Measurements from ENCODE around the gene MXRA7.
"Not testable (repeated sequence)": the region's sequence is repeated elsewhere in the genome, so short reads cannot be mapped to it uniquely, and the experiment has no call there.

MXRA7 gene

GRCh38 chr17:76654408-76654807, 56.4 kb downstream of the MXRA7 start:
- no peak for DNase-seq

- DNase-seq: no peak
Observed at GRCh38 chr17:76650504-76650903, 60.3 kb downstream of the MXRA7 start.

- no peak for DNase-seq
Observed at GRCh38 chr17:76646712-76647111, 64.1 kb downstream of the MXRA7 start.

GRCh38 chr17:76645481-76645880, 65.3 kb downstream of the MXRA7 start:
- DNase-seq: no peak

- DNase-seq: no peak
Observed at GRCh38 chr17:76644995-76645394, 65.8 kb downstream of the MXRA7 start.

GRCh38 chr17:76643553-76644148, 67.1 kb downstream of the MXRA7 start, which contains the start of gene ST6GALNAC1:
Gene ST6GALNAC1 (minus strand): TSS chr17:76643757. CDS start chr17:76643638, 119 bp downstream.
- no peak for DNase-seq

GRCh38 chr17:76642994-76643393, 67.8 kb downstream of the MXRA7 start:
- DNase-seq: no peak

- DNase-seq: no peak
Observed at GRCh38 chr17:76642032-76642561, 68.7 kb downstream of the MXRA7 start.

GRCh38 chr17:76641501-76641900, 69.3 kb downstream of the MXRA7 start:
- DNase-seq: no peak

GRCh38 chr17:76640550-76641380, 70.0 kb downstream of the MXRA7 start:
- DNase-seq: no peak

- no peak for DNase-seq
Observed at GRCh38 chr17:76638263-76638662, 72.5 kb downstream of the MXRA7 start.

GRCh38 chr17:76636486-76637206, 74.1 kb downstream of the MXRA7 start:
- DNase-seq: not testable (repeated sequence)

GRCh38 chr17:76635659-76636360, 75.0 kb downstream of the MXRA7 start:
- no peak for DNase-seq

GRCh38 chr17:76635039-76635438, 75.7 kb downstream of the MXRA7 start:
- no peak for DNase-seq

- no peak for DNase-seq
Observed at GRCh38 chr17:76633628-76634328, 77.0 kb downstream of the MXRA7 start.

- no peak for DNase-seq
Observed at GRCh38 chr17:76631821-76632565, 78.8 kb downstream of the MXRA7 start.

- no peak for DNase-seq
Observed at GRCh38 chr17:76630151-76630550, 80.6 kb downstream of the MXRA7 start.
